Lung (tissue), 12 donors: ENCODE results near the gene ATP13A4. TPM values are rescaled to one million over a fixed set of nuclear protein-coding genes. Genes with fewer than 3 reads are reported as not detected.

ENCODE experiments used
- ATAC-seq: fragments of 200-7000 bp; cut with Tn5 transposase; one replicate; pipeline ENCODE4 v1.9.1; 2020; ENCODE audit warnings: moderate number of reproducible peaks; ENCODE audit not compliant: insufficient read depth, low FRiP score
- DNase-seq, 3 donors: peaks; one replicate each; pipeline ENCODE4 v3.0.0-alpha.2; 2013 to 2017
- H3K27ac ChIP-seq, 2 donors: one replicate each; pipeline ENCODE4 v1.5.1; 2013; ENCODE audit warnings: mild to moderate bottlenecking in 2 of 2, moderate library complexity in 2 of 2, control low read depth in 1 of 2, inconsistent platforms in 1 of 2, low read depth in 1 of 2, low read length in 1 of 2
- H3K27me3 ChIP-seq, 3 donors: one replicate each; pipeline ENCODE4 v1.5.1; 2013; ENCODE audit warnings: low read length in 2 of 3; ENCODE audit not compliant: control insufficient read depth in 3 of 3, insufficient read depth in 3 of 3
- H3K36me3 ChIP-seq, 4 donors: one replicate each; pipeline ENCODE4 v1.5.1; 2013; ENCODE audit warnings: low read length in 4 of 4, mild to moderate bottlenecking in 1 of 4, moderate library complexity in 1 of 4; ENCODE audit not compliant: control insufficient read depth in 4 of 4, insufficient read depth in 4 of 4
- H3K4me1 ChIP-seq, 5 donors: one replicate each; pipeline ENCODE4 v1.5.1; 2013; ENCODE audit warnings: low read length in 5 of 5, mild to moderate bottlenecking in 2 of 5, moderate library complexity in 1 of 5; ENCODE audit not compliant: control insufficient read depth in 5 of 5, insufficient read depth in 5 of 5
- H3K4me3 ChIP-seq: one replicate; pipeline ENCODE4 v1.5.1; 2013; ENCODE audit warnings: mild to moderate bottlenecking, control low read depth, moderate library complexity
- H3K9ac ChIP-seq, 2 donors: one replicate each; pipeline ENCODE4 v1.5.1; 2013; ENCODE audit warnings: low read length in 2 of 2, control low read depth in 1 of 2; ENCODE audit not compliant: insufficient read depth in 1 of 2
- H3K9me3 ChIP-seq, 4 donors: one replicate each; pipeline ENCODE4 v1.5.1; 2013; ENCODE audit warnings: low read length in 3 of 4, mild to moderate bottlenecking in 1 of 4, moderate library complexity in 1 of 4; ENCODE audit not compliant: control insufficient read depth in 4 of 4, insufficient read depth in 3 of 4
- WGBS, 2 donors: extraction: QIAGEN DNeasy Blood & Tissue Kit; methylation state at CpG; one replicate each; pipeline ENCODE4 v1.1.7; 2013; 5-methylcytosine and 5-hydroxymethylcytosine counted together
- polyA plus RNA-seq, 2 donors: library from polyadenylated mRNA; stranded (reverse); fragments of 200-250 nt; gene quantifications; one replicate each; pipeline ENCODE4 v1.2.1, GENCODE V29; 2013
- total RNA-seq, 2 donors: library from RNA; depleted of rRNA in 1 of 2; stranded (reverse); fragments of >200 nt in 1 of 2; gene quantifications; one replicate each; pipeline ENCODE4 v1.2.1, GENCODE V29; 2014 to 2021
- TF ChIP-seq, protein P1 (sequence below): IDR thresholded peaks from 2 replicates; pipeline ENCODE4 v1.5.1; 2012; ENCODE audit warnings: mild to moderate bottlenecking; ENCODE audit errors: control extremely low read depth, extremely low read depth
- donor health status: control.
- donor health status: control.
- donor health status: Bipolar disorder and iron deficiency.
- donor health status: healthy.
- donor health status: DM: yes; HTN: yes; CAD: no.

ATP13A4 gene
- total and polyA plus RNA-seq, 4 donors: 25.5 to 202 (median 85.9) TPM

DNA sequence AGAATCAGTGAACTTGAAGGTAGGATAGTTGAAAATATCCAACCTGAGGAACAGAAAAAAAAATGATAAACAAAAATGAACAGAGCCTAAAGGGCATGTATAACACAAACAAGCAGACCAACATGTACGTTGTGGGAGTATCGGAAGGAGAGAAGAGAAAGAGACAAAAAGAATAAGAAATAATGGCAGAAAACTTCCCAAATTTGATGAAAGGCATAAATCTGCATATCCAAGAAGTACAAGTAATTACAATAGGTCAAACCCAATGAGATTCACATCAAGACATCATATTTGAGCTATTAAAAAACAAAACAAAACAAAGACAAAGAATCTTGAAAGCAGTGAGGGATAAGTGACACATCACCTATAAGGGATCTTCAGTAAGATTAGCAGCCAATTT lies 138.1 kb downstream of the ATP13A4 start:
- no peak for DNase-seq
- WGBS, 2 donors: 94 to 96% methylated on average over 2 of the region's 2 CpGs
- Histone ChIP-seq H3K36me3 (peaks cover 0 to 5% (median 0%) of the 10 kb centered on the region in 4 donors), H3K9ac (no peak overlapping the region), H3K9me3 (peaks cover 0 to 19% (median 5%) of the 10 kb centered on the region in 4 donors), H3K27ac (no peak overlapping the region), H3K4me3 (no peak overlapping the region), H3K4me1 (no peaks in the 10 kb centered on the region), H3K27me3 (no peaks in the 10 kb centered on the region)
- TF ChIP-seq, protein P1, sequence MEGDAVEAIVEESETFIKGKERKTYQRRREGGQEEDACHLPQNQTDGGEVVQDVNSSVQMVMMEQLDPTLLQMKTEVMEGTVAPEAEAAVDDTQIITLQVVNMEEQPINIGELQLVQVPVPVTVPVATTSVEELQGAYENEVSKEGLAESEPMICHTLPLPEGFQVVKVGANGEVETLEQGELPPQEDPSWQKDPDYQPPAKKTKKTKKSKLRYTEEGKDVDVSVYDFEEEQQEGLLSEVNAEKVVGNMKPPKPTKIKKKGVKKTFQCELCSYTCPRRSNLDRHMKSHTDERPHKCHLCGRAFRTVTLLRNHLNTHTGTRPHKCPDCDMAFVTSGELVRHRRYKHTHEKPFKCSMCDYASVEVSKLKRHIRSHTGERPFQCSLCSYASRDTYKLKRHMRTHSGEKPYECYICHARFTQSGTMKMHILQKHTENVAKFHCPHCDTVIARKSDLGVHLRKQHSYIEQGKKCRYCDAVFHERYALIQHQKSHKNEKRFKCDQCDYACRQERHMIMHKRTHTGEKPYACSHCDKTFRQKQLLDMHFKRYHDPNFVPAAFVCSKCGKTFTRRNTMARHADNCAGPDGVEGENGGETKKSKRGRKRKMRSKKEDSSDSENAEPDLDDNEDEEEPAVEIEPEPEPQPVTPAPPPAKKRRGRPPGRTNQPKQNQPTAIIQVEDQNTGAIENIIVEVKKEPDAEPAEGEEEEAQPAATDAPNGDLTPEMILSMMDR: no peak
- ATAC-seq: no peak

DNA sequence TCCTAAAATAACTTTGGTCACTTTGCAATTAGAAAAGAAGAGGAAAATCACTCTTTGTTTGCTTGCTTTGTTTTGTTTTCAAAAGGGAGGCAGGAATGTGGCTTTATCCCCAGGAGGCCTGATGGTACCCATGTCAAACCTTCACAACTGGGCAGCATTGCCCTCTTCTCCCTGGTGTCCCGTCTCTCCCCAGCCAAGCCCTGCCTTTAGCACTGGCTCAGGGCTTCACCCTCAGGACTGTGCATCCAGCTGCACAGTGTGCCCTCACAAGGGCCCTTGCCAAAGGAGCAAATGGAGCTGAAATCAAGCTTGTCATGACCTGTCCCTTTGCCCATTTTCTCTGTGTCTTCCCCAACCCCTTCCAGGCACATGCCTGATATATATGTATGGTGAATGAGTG lies 147.0 kb downstream of the ATP13A4 start:
- H3K27ac ChIP-seq: no peak overlapping the region
- no peaks in the 10 kb centered on the region for H3K4me1 ChIP-seq
- ATAC-seq (no peak), DNase-seq (no peak)
- WGBS, 2 donors: 83 to 90% methylated on average over 1 of the region's 1 CpG
- H3K36me3 ChIP-seq: peaks cover 0 to 9% (median 0%) of the 10 kb centered on the region in 4 donors
- no peak overlapping the region for H3K4me3 ChIP-seq
- H3K9me3 ChIP-seq: peaks cover 0 to 2% (median 0%) of the 10 kb centered on the region in 4 donors
- TF ChIP-seq, protein P1: no peak
- no peak overlapping the region for H3K9ac ChIP-seq
- no peaks in the 10 kb centered on the region for H3K27me3 ChIP-seq

DNA sequence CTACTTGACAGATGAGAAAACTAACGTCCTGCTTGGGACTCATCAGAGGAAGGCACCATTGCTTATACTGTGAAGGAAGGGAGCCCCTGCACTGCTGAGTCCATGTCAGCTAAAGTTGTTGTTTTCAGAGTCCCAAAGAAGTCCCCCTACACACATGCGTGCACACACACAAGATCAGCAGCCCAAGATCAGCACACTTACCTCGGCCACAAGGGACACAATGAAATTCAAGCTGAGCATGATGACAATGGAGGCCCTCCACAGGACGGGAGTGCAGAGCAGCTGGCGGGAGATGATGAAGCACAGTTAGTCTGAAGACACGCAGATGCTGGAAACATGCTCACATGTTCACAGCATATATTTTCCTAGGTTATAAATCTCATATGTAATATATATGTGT lies 147.6 kb downstream of the ATP13A4 start:
- TF ChIP-seq, protein P1: no peak
- Histone ChIP-seq H3K27me3 (no peaks in the 10 kb centered on the region), H3K27ac (no peak overlapping the region), H3K9ac (no peak overlapping the region), H3K4me1 (no peaks in the 10 kb centered on the region), H3K9me3 (peaks cover 0 to 2% (median 0%) of the 10 kb centered on the region in 4 donors), H3K4me3 (no peak overlapping the region), H3K36me3 (peaks cover 0 to 9% (median 0%) of the 10 kb centered on the region in 4 donors)
- DNase-seq: no peak
- no peak for ATAC-seq
- WGBS, 2 donors: 78 to 83% methylated on average over 6 of the region's 6 CpGs

DNA sequence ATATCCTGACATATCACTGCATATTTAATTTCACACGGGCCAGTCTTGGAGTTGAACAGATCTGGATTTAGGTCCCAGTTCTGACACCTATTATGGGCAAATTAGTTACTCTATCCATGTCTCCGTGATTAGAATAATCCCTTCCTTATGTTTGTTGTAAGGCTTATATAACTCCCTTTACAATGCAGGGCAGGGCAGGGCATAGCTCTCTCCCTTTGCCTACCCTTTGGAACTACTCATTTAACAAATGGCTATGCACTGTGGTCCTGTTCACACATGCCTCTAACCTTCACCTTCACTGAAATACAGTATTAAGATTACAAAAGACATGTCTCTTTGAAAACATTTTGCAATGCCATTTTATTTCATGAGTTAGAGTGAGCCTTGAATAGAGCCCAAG lies 151.4 kb downstream of the ATP13A4 start:
- Histone ChIP-seq H3K9me3 (peaks cover 0 to 2% (median 0%) of the 10 kb centered on the region in 4 donors), H3K27me3 (no peaks in the 10 kb centered on the region), H3K27ac (no peak overlapping the region), H3K36me3 (peaks cover 0 to 9% (median 0%) of the 10 kb centered on the region in 4 donors), H3K4me3 (no peak overlapping the region), H3K9ac (no peak overlapping the region), H3K4me1 (no peaks in the 10 kb centered on the region)
- ATAC-seq: no peak
- no peak for DNase-seq
- TF ChIP-seq, protein P1: no peak
- WGBS, 2 donors: 91 to 92% methylated on average over 2 of the region's 2 CpGs
